Liver (tissue), 3 donors: ENCODE measurements around the gene DAB1.

Experiments
- CTCF ChIP-seq: fragments of 150-350 bp; IDR thresholded peaks from 2 replicates; pipeline ENCODE4 v1.5.1; 2017; ENCODE audit warnings: improper control_type of control experiment, low read depth, low read length; ENCODE audit not compliant: missing input control
- FOXA1 ChIP-seq: IDR thresholded peaks from 2 replicates; pipeline ENCODE4 v1.6.1; 2016; ENCODE audit warnings: antibody characterized with exemption
- GABPA ChIP-seq, 2 donors: IDR thresholded peaks in 1 of 2; conservative IDR thresholded peaks in 1 of 2; 2 replicates each; pipeline ENCODE4 v1.6.1; 2016; ENCODE audit warnings: antibody characterized with exemption in 2 of 2, mild to moderate bottlenecking in 1 of 2, moderate library complexity in 1 of 2
- RAD21 ChIP-seq, 2 donors: IDR thresholded peaks; 2 replicates each; pipeline ENCODE4 v1.6.1; 2016; ENCODE audit warnings: antibody characterized with exemption in 2 of 2, mild to moderate bottlenecking in 2 of 2
- REST ChIP-seq: IDR thresholded peaks from 2 replicates; pipeline ENCODE4 v1.6.1; 2016; ENCODE audit warnings: antibody characterized with exemption, mild to moderate bottlenecking
- RXRA ChIP-seq, 2 donors: IDR thresholded peaks; 2 replicates each; pipeline ENCODE4 v1.6.1; 2017 to 2018; ENCODE audit warnings: antibody characterized with exemption in 2 of 2, mild to moderate bottlenecking in 1 of 2
- SP1 ChIP-seq: IDR thresholded peaks from 2 replicates; pipeline ENCODE4 v1.6.1; 2018; ENCODE audit warnings: antibody characterized with exemption, mild to moderate bottlenecking
- YY1 ChIP-seq: IDR thresholded peaks from 2 replicates; pipeline ENCODE4 v1.6.1; 2016; ENCODE audit warnings: antibody characterized with exemption, mild to moderate bottlenecking
- ZBTB33 ChIP-seq: IDR thresholded peaks from 2 replicates; pipeline ENCODE4 v1.6.1; 2016; ENCODE audit warnings: antibody characterized with exemption
- donor health status: healthy.
- donor health status: healthy.

- TF ChIP-seq GABPA (IDR thresholded peaks at IDR 0.05 in 1 of 2, conservative IDR thresholded peaks at IDR 0.05 in 1 of 2) (no peak), CTCF (no peak), RXRA (IDR thresholded peaks at IDR 0.05) (no peak), ZBTB33 (no peak), REST (no peak), YY1 (no peak), RAD21 (IDR thresholded peaks at IDR 0.05) (no peak), SP1 (no peak), FOXA1 (no peak)
Measured at GRCh38 chr1:57160594-57160993, 263.3 kb downstream of the DAB1 start.
